Thymus (tissue), 11 donors: ENCODE data around the gene STRIP2. TPM values are rescaled to one million over a fixed set of nuclear protein-coding genes. Genes with fewer than 3 reads are reported as not detected.

Experiments used
- DNase-seq, 9 donors: peaks; one replicate each; pipeline ENCODE4 v3.0.0-alpha.2; 2013; ENCODE audit warnings: low spot score in 9 of 9, low read depth in 6 of 9, missing footprints in 1 of 9
- H3K27ac ChIP-seq, 2 donors: one replicate each; pipeline ENCODE4 v1.5.1; 2013; ENCODE audit warnings: control low read depth in 1 of 2, low read depth in 1 of 2, low read length in 1 of 2, mild to moderate bottlenecking in 1 of 2, moderate library complexity in 1 of 2
- H3K27me3 ChIP-seq, 2 donors: one replicate each; pipeline ENCODE4 v1.5.1; 2013; ENCODE audit warnings: low read length in 1 of 2; ENCODE audit not compliant: control insufficient read depth in 2 of 2, insufficient read depth in 1 of 2
- H3K36me3 ChIP-seq, 2 donors: one replicate each; pipeline ENCODE4 v1.5.1; 2013; ENCODE audit warnings: low read length in 1 of 2, mild to moderate bottlenecking in 1 of 2, moderate library complexity in 1 of 2; ENCODE audit not compliant: control insufficient read depth in 2 of 2, insufficient read depth in 2 of 2
- H3K4me1 ChIP-seq, 2 donors: one replicate each; pipeline ENCODE4 v1.5.1; 2013; ENCODE audit warnings: low read length in 2 of 2; ENCODE audit not compliant: control insufficient read depth in 2 of 2, insufficient read depth in 2 of 2
- H3K4me3 ChIP-seq, 2 donors: one replicate each; pipeline ENCODE4 v1.5.1; 2013; ENCODE audit warnings: low read length in 2 of 2, control low read depth in 1 of 2, mild to moderate bottlenecking in 1 of 2
- H3K9me3 ChIP-seq, 2 donors: one replicate each; pipeline ENCODE4 v1.5.1; 2013; ENCODE audit warnings: low read length in 1 of 2, mild to moderate bottlenecking in 1 of 2; ENCODE audit not compliant: control insufficient read depth in 2 of 2, insufficient read depth in 1 of 2
- WGBS: extraction: QIAGEN DNeasy Blood & Tissue Kit; methylation state at CpG from one replicate; pipeline ENCODE4 v1.1.7; 2013; 5-methylcytosine and 5-hydroxymethylcytosine counted together
- polyA plus RNA-seq: library from polyadenylated mRNA; stranded (reverse); fragments of 200-250 nt; gene quantifications from one replicate; pipeline ENCODE4 v1.2.3, GENCODE V29; 2013
- total RNA-seq: library from RNA; stranded (reverse); fragments of 120-200 nt; gene quantifications from one replicate; pipeline ENCODE4 v1.2.4, GENCODE V29; 2013
- donor health status: healthy.

Gene STRIP2
- total and polyA plus RNA-seq, 2 donors = 1.4 to 1.9 TPM

GRCh38 chr7:129535896-129536295, 101.7 kb downstream of the STRIP2 start:
- Histone ChIP-seq H3K9me3 (no peaks in the 10 kb centered on the region), H3K4me1 (no peaks in the 10 kb centered on the region), H3K36me3 (no peaks in the 10 kb centered on the region), H3K27ac (no peak overlapping the region), H3K4me3 (no peak overlapping the region), H3K27me3 (no peaks in the 10 kb centered on the region)
- WGBS = 31% methylated on average over 5 of the region's 5 CpGs
- peak in 1 of 9 donors; percentile 8 for DNase-seq

GRCh38 chr7:129536323-129536722, 102.1 kb downstream of the STRIP2 start:
- Histone ChIP-seq H3K4me1 (no peaks in the 10 kb centered on the region), H3K9me3 (no peaks in the 10 kb centered on the region), H3K27ac (no peak overlapping the region), H3K4me3 (no peak overlapping the region), H3K36me3 (no peaks in the 10 kb centered on the region), H3K27me3 (no peaks in the 10 kb centered on the region)
- 86% methylated on average over 9 of the region's 9 CpGs for whole genome bisulfite sequencing
- no peak for DNase-seq

Other genes with a start within 250 kb of the STRIP2 start
- 11.7 TPM for gene SMO, start 245.8 kb upstream of the STRIP2 start, total RNA-seq
- gene SMO, start 245.8 kb upstream of the STRIP2 start, polyA plus RNA-seq = 4.6 TPM
- 6.6 TPM for gene AHCYL2, start 209.4 kb upstream of the STRIP2 start, total RNA-seq
- 6.8 TPM for gene AHCYL2, start 209.4 kb upstream of the STRIP2 start, polyA plus RNA-seq
- gene SMKR1, start 68.1 kb downstream of the STRIP2 start, total RNA-seq = 0.52 TPM
- 1.2 TPM for gene SMKR1, start 68.1 kb downstream of the STRIP2 start, polyA plus RNA-seq
- 13.8 TPM for gene NRF1, start 177.3 kb downstream of the STRIP2 start, total RNA-seq
- 14.4 TPM for gene NRF1, start 177.3 kb downstream of the STRIP2 start, polyA plus RNA-seq